ENCODE data around the gene VGLL4.

- TF ChIP-seq POLR2A (IDR thresholded peaks at IDR 0.05) = no peak
- TF ChIP-seq CTCF (IDR thresholded peaks at IDR 0.05) = no peak
These were observed 75.9 kb downstream of the VGLL4 start for GRCh38 chr3:11567516-11568467.

Measured in lower leg skin (tissue), 3 donors.